Skin of body (tissue), 2 donors: ENCODE results near the gene SLC7A8. TPM values are rescaled to one million over a fixed set of nuclear protein-coding genes. Genes with fewer than 3 reads are reported as not detected.

Source experiments
- DNase-seq: peaks from one replicate; lab custom pipeline; 2025; lab: John Stamatoyannopoulos, UW
- total RNA-seq: library from RNA; depleted of rRNA; stranded (reverse); fragments of >200 nt; gene quantifications from one replicate; pipeline ENCODE4 v1.2.3, GENCODE V29; 2014

The SLC7A8 gene
- total RNA-seq, 1 donor from 2014 or later: 27.5 TPM

- no peak for DNase-seq
Observed at GRCh38 chr14:23131482-23131881, 52.0 kb downstream of the SLC7A8 start.

- no peak for DNase-seq
Observed at GRCh38 chr14:23130871-23131270, 52.6 kb downstream of the SLC7A8 start.

DNA sequence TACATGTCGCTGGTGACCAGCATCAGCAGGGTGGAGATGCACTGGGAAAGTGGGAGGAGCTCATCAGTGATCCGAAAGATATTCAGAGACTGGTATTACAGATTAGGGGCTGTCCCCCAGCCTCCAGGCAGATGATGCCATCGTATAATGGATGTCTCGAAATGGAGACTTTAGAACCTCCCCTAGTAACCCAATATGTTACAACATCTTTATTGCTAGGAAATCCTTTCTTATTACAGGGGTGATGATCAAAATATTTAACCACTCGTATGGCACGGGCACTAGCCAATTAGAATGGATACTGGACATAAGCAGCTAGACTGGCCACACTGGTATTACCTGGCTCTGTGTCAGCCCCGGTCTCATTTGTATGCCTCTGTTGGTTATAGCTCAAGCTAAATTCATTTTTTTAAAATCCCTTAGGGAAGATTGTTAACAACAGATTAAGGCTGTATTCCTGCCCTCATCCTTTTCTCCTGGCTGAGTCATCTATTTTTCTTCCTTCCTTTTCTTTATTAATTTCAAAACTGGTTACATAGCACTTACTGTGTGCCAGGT, 53.6 kb downstream of the SLC7A8 start:
- no peak for DNase-seq

- no peak for DNase-seq
Observed at GRCh38 chr14:23128969-23129758, 54.3 kb downstream of the SLC7A8 start.

GRCh38 chr14:23127861-23128260, 55.6 kb downstream of the SLC7A8 start:
- DNase-seq: no peak

DNA sequence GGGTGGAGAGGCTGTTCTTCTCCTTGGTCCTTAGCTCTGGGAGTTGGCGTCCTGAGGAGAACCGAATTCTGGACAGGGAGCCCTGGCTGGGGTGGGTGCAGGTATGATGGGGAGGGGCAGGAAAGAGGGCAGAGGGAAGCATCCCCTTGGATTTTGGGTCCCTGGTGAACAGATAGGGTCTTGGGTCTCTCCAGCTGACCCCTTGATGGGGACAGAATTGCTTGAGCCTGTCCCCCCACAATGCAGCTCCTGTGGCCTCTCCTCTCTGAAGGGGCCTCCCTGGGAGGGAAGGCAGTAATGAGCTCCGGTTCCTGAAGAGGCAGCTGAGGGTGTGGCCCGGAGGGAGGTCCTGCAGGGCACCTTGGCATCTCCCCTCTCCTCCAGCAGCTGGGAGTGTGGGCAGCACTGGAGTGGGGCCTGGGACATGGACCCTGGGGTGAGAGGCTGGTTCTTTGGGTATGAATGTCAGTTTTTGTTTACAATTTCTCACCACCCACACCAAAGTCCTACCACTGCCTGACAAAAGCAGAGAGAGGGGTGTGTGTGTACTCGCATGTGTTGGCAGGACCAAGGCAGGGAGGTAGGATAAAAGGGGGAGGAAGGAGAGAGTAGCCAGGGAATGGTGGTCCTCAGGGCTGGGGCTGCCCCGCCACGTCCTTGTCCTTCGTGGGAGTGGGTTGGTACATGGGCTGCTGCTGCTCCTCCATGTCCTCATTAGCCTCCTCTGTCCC, 56.7 kb downstream of the SLC7A8 start:
- no peak for DNase-seq

GRCh38 chr14:23125933-23126524, 57.4 kb downstream of the SLC7A8 start:
- no peak for DNase-seq

DNA sequence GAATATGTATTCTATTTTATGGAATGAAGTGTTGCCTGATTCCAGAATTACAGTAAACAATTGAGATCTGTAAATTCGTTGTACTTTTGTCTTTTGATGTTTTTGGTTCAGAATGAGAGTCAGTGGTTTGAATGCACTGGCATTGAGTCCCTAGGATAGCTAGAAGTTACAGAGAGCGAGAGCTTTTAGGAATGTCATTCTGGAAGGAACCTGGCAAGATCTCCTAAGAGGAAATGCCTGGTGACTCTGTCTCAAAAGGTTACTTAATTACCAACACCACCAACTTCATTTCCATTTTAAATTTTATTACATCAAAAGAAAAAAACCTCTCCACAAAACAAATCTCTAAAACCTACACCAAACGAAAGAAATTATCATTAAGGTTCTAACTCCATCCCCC, 58.4 kb downstream of the SLC7A8 start:
- no peak for DNase-seq

DNA sequence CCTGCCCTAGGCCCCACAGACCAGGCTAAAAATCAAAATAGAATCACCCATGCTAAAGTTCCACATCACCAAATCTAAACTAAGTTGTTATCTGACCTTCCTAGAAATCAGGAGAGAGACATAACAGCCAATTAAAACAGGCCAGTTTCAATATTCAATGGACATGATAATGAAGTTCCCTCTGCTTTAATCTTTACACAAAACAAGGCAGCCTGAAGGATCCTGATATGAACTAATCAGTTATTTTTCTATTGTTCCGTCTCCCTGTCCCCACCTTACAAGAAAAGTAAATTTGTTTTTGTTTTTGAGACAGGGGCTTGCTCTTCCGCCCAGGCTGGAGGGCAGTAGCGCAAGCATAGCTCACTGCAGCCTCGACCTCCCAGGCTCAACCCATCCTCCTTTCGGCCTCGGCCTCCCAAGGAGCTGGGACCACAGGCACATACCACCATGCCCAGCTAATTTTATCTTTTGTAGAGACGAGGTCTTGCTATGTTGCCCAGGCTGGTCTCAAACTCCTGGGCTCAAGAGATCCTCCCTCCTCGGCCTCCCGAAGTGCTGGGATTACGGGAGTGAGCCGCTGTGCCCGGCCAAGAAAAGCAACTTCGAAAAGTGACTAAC, 59.0 kb downstream of the SLC7A8 start:
- DNase-seq: no peak

DNA sequence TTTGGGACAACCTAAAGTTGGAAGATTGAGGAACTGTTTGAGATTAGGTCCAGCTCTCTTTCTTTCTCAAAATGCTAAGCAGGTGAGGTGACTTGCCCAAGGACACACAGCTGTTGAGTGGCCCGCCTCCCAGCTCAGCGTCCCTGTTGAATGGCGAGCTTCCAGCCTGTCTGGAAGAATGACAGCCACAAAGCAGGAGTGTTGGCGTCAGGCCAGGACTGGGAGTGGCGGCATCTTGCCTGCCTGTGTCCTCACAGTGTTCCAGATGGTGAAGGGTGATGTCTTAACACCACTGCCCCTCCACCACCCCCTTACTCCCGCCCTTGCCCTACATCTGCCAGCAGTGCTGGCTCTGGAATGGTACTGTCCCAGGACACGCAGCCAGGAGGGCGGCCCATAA, 60.0 kb downstream of the SLC7A8 start:
- DNase-seq: no peak

DNA sequence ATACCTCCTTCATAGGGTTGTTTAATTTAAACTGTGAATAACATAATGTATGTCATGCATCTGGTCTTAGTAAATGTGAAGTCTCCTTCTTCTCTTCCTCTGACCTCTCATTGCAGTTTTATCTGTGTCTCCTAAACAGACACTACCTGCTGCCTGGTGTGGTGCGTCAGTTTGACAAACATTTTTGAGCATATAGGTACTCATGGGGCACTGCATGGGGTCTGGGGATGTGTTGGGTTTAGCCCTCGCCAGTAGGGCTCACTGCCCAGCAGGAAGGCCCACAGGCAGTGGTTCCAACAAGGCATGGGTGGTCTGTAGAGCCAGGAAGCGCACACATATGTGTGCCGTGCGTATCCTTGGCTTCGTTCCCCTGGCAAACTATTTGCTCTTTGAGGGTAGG, 61.4 kb downstream of the SLC7A8 start:
- no peak for DNase-seq

DNA sequence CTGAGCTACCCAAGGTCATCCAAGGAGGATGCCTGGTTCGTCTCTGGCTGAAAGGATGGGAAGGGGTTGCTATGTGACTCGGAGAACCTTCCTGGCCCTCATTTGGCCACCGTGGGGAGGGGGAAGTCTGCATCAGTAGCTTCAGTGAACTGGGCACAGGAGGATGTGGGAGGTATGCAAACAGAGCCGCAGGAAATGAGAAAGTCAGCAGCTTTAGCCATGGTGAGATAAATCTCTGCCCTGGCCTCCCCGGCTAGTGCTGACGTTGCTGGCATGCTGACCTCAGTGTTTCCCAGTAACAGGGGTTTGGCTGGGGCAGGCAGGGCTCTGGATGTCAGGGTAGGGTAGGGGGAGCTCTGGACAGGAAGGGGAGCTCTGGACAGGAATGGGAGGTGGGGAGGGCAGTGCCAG, 62.1 kb downstream of the SLC7A8 start:
- no peak for DNase-seq

DNA sequence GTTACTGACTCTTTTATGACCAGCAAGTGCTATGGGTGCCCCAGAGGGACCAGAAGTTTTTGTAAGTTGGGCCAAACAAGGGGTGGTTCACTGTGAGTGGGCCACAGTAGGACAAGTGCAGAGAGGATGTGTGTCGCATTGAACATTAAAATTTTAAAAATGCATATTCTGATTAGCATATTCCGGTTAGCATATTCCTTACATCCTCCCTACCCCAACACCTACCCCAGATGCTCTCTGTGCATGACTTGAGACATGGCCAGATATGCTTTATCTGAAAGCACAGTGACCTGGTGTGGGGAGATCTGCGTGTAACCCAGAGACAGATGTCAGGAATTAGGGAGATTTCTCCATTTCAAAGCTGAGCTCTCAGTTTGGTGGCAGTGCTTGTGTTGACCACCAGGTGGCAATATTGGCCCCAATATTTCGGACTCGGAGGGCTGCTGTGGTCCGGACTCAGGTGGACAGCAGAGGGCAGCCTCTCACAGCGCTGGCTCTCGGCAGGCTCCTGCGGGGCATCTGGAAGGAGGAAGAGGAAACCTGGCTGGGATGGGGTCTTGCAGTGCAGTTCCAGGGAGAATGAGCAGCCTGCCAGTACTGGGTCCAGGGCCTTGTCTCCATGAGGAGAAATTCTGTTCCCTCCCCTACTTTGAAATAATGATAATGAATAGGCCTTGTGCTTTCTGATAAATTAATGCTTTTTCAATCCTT, 62.8 kb downstream of the SLC7A8 start:
- peak; percentile 85 for DNase-seq

- DNase-seq: no peak
Observed at GRCh38 chr14:23119363-23120327, 63.8 kb downstream of the SLC7A8 start.

DNA sequence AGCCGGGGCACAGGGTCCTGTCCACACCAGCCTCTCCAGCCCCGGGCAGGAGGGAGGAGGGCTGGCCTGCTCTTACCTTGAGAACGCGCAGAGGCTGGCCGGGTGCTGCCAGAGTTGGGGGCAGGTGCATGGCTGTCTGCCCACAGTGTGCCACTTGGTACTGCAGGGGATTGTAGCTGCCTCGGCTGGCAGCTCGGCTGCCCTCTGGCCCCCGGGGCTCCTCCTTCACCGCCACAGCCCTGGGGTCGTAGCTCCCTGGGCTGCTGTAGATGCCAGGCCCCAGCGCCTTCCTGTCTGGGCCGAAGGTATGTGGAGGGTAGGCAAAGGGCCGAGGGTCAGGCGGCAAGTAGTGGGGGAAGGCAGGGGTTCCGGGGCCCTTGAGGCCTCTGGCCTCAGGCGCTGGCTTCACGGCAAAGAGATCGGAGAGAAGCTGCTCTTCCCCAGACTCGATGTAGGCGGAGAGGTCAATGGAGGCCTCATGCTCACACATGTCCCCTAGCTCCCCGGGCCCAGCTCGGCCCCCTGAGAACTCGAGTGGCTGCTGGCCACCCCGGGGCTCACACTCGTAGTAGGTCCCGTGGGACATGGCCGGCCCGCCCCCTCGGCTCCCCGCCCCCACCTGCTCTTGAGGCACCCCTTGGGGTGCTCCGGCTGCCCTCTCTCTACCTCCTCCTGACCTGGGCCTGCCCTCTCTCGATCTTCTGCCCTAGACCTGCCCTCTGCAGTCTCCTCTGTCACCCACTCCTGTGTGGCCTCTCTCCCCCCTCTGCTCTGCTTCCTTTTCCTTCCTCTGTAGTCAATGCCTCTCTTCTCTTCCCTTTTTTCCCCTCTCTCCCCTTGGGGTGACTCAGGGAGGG, 64.7 kb downstream of the SLC7A8 start, which contains the start of gene CEBPE:
CEBPE (minus strand) TSS at position 750 of the 857 bp plus-strand sequence; CDS start at position 586, 164 bp downstream.
- no peak for DNase-seq

GRCh38 chr14:23117371-23118020, 66.0 kb downstream of the SLC7A8 start:
- DNase-seq: no peak

DNA sequence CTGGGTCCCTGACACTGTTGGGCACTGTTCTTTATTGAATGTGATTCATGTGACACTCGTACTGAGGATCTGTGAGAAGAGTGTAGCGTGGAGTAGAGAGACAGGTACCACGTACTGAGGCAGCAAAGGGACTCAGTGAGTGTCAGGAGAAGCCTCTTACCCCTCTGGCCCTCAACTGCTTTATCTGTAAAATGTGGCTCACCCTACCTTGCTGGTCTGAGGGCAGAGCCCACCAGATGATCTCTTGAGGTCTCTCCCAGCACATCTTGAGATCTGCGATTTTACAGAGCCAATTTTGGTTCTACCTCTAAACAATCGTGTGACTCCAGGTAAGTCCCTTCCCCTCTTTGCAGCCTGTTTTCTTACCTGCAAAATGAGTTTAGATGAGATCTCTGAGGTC, 67.5 kb downstream of the SLC7A8 start:
- DNase-seq: no peak

GRCh38 chr14:23115039-23115731, 68.3 kb downstream of the SLC7A8 start:
- DNase-seq: no peak
